Fibroblast of villous mesenchyme (primary cell): ENCODE measurements around the gene SYNGR4. TPM values are rescaled to one million over a fixed set of nuclear protein-coding genes. Genes with fewer than 3 reads are reported as not detected.

Experiments
- DNase-seq: peaks from one replicate; pipeline ENCODE4 v3.0.0-alpha.2; 2010; ENCODE audit warnings: low read depth
- H3K4me3 ChIP-seq: 2 replicates; pipeline ENCODE4 v1.5.1; 2011; ENCODE audit warnings: low read depth, mild to moderate bottlenecking, low read length
- CTCF ChIP-seq: IDR thresholded peaks from 2 replicates; pipeline ENCODE4 v1.5.1; 2012; ENCODE audit warnings: low read depth, mild to moderate bottlenecking, low read length; ENCODE audit not compliant: insufficient read depth
- total RNA-seq: library from RNA; depleted of rRNA; stranded (reverse); fragments of >200 nt; gene quantifications from 2 replicates; pipeline ENCODE4 v1.2.3, GENCODE V29; 2012

Gene SYNGR4
- total RNA-seq, 1 donor = not detected

- TF ChIP-seq CTCF = no peak
- H3K4me3 ChIP-seq = no peak overlapping the region
- DNase-seq = no peak
Observed at GRCh38 chr19:48417421-48417820, 53.3 kb downstream of the SYNGR4 start.

GRCh38 chr19:48418317-48419064, 54.3 kb downstream of the SYNGR4 start:
- H3K4me3 ChIP-seq = no peak overlapping the region
- peak; percentile 23 for DNase-seq
- TF ChIP-seq CTCF = no peak

GRCh38 chr19:48419158-48419920, 55.2 kb downstream of the SYNGR4 start:
- DNase-seq = peak; percentile 29
- H3K4me3 ChIP-seq = no peak overlapping the region
- TF ChIP-seq CTCF = no peak

- no peak overlapping the region for H3K4me3 ChIP-seq
- DNase-seq = peak; percentile 58
- no peak for TF ChIP-seq CTCF
Observed at GRCh38 chr19:48421548-48421947, 57.4 kb downstream of the SYNGR4 start.

GRCh38 chr19:48424694-48425219, 60.6 kb downstream of the SYNGR4 start:
- TF ChIP-seq CTCF = no peak
- peak; percentile 62 for DNase-seq
- H3K4me3 ChIP-seq = no peak overlapping the region

Other genes starting within 250 kb of the SYNGR4 start
- 10.4 and 21.3 TPM in 2 replicates for gene LIG1, start 194.0 kb upstream of the SYNGR4 start, total RNA-seq
- 2.2 and 2.9 TPM in 2 replicates for gene ZSWIM9, start 193.7 kb upstream of the SYNGR4 start, total RNA-seq
- gene CARD8, start 108.5 kb upstream of the SYNGR4 start, total RNA-seq = 11.9 and 21.2 TPM in 2 replicates
- 0.32 and 0.43 TPM in 2 replicates for gene ZNF114, start 94.3 kb upstream of the SYNGR4 start, total RNA-seq
- 82.8 and 92.4 TPM in 2 replicates for gene EMP3, start 38.8 kb upstream of the SYNGR4 start, total RNA-seq
- 2.9 and 3.0 TPM in 2 replicates for gene TMEM143, start 427 bp upstream of the SYNGR4 start, total RNA-seq
- 72.2 and 111 TPM in 2 replicates for gene KDELR1, start 27.2 kb downstream of the SYNGR4 start, total RNA-seq
- gene GRIN2D, start 29.3 kb downstream of the SYNGR4 start, total RNA-seq = 0.86 and 1.9 TPM in 2 replicates
- gene GRWD1, start 81.6 kb downstream of the SYNGR4 start, total RNA-seq = 25.1 and 38.4 TPM in 2 replicates
- 0.43 and 0.64 TPM in 2 replicates for gene KCNJ14, start 91.2 kb downstream of the SYNGR4 start, total RNA-seq
- gene CYTH2, start 105.0 kb downstream of the SYNGR4 start, total RNA-seq = 31.1 and 42.5 TPM in 2 replicates
- gene LMTK3, start 147.5 kb downstream of the SYNGR4 start, total RNA-seq = 0.32 and 0.43 TPM in 2 replicates
- under 0.01 TPM in 1 of 2 replicates, not detected in the other for gene SULT2B1, start 187.8 kb downstream of the SYNGR4 start, total RNA-seq
- gene SPACA4, start 242.4 kb downstream of the SYNGR4 start, total RNA-seq = not detected in 2 replicates